H1 (cell line): ENCODE data around the gene PPP1R13B. TPM values are rescaled to one million over a fixed set of nuclear protein-coding genes. Genes with fewer than 3 reads are reported as not detected.
A peak's percentile ranks its signal among the peaks of the same experiment; 100 is the strongest.

Experiments used
- CTCF ChIA-PET: fragments of 300-600 bp; sonication (Branson Sonifier 250); formaldehyde crosslinking; loops from one replicate; lab custom pipeline; 2021; ENCODE audit not compliant: partially characterized antibody; lab: Charles Lee
- POLR2A ChIA-PET: fragments of 300-600 bp; sonication (Branson Sonifier 250); formaldehyde crosslinking; loops from one replicate; lab custom pipeline; 2021; ENCODE audit warnings: inconsistent platforms; ENCODE audit not compliant: partially characterized antibody; lab: Charles Lee
- DNase-seq, 2 experiments: peaks; one replicate each; pipeline versions ENCODE4 v3.0.0 to v3.0.0-alpha.2; 2010 to 2022; ENCODE audit warnings: low spot score in 2 of 2, low read depth in 1 of 2, mixed read lengths in 1 of 2
- FAIRE-seq: peaks from 2 replicates; lab custom pipeline; 2011; peaks lifted over from hg19 to GRCh38; lab: Jason Lieb, UNC
- H2AFZ ChIP-seq: 2 replicates; pipeline ENCODE4 v1.8.1; 2012; ENCODE audit warnings: low read length, inconsistent platforms
- H2AK5ac ChIP-seq: 2 replicates; pipeline ENCODE4 v1.6.1; 2013; ENCODE audit warnings: low read depth, low read length
- H2BK120ac ChIP-seq: replicated peaks from 2 replicates; pipeline ENCODE3; 2013; ENCODE audit warnings: low read depth, low read length, inconsistent platforms
- H2BK12ac ChIP-seq: 2 replicates; pipeline ENCODE4 v1.6.1; 2013; ENCODE audit warnings: low read depth, low read length
- H2BK15ac ChIP-seq: 2 replicates; pipeline ENCODE4 v1.6.1; 2013; ENCODE audit warnings: low read length
- H2BK20ac ChIP-seq: 2 replicates; pipeline ENCODE4 v1.6.1; 2013; ENCODE audit warnings: low read length
- H2BK5ac ChIP-seq: 2 replicates; pipeline ENCODE4 v1.6.1; 2013; ENCODE audit warnings: low read depth, low read length
- H3K14ac ChIP-seq: 2 replicates; pipeline ENCODE4 v1.6.1; 2013; ENCODE audit warnings: inconsistent platforms; ENCODE audit not compliant: insufficient read length
- H3K18ac ChIP-seq: 2 replicates; pipeline ENCODE4 v1.6.1; 2013; ENCODE audit warnings: low read length; ENCODE audit errors: extremely low read depth
- H3K23ac ChIP-seq: 2 replicates; pipeline ENCODE4 v1.6.1; 2013; ENCODE audit warnings: inconsistent platforms; ENCODE audit not compliant: insufficient read length
- H3K23me2 ChIP-seq: 2 replicates; pipeline ENCODE4 v1.6.1; 2013; ENCODE audit warnings: low read depth, low read length
- H3K27ac ChIP-seq: 2 replicates; pipeline ENCODE4 v1.6.1; 2011; ENCODE audit warnings: low read depth, low read length, inconsistent platforms
- H3K27me3 ChIP-seq, 4 experiments: replicated peaks in 1 of 4; 1 replicate in 1 of 4; 2 replicates in 3 of 4; pipeline versions ENCODE4 v1.6.1 to v1.8.1; 2011 to 2013; ENCODE audit warnings: low read length in 3 of 4, mild to moderate bottlenecking in 3 of 4, inconsistent platforms in 2 of 4, mixed read lengths in 2 of 4, moderate library complexity in 1 of 4; ENCODE audit not compliant: control insufficient read depth in 3 of 4, insufficient read depth in 3 of 4; ENCODE audit errors: extremely low read depth in 1 of 4
- H3K36me3 ChIP-seq, 4 experiments: 2 replicates each; pipeline versions ENCODE4 v1.6.1 to v1.8.1; 2011 to 2013; ENCODE audit warnings: mild to moderate bottlenecking in 4 of 4, low read length in 3 of 4, moderate library complexity in 2 of 4, control low read depth in 1 of 4, inconsistent platforms in 1 of 4; ENCODE audit not compliant: insufficient read depth in 4 of 4, control insufficient read depth in 2 of 4
- H3K4ac ChIP-seq: replicated peaks from 2 replicates; pipeline ENCODE3; 2013; ENCODE audit warnings: low read length, low read depth, mixed read lengths, inconsistent platforms; ENCODE audit not compliant: insufficient read length
- H3K4me1 ChIP-seq, 4 experiments: replicated peaks in 1 of 4; 1 replicate in 1 of 4; 2 replicates in 3 of 4; pipeline versions ENCODE4 v1.6.1 to v1.8.1; 2011 to 2013; ENCODE audit warnings: low read length in 3 of 4, inconsistent platforms in 2 of 4, mixed read lengths in 1 of 4; ENCODE audit not compliant: insufficient read depth in 4 of 4, control insufficient read depth in 3 of 4
- H3K4me2 ChIP-seq, 2 experiments: 2 replicates each; pipeline versions ENCODE4 v1.6.1 to v1.8.1; 2011 to 2013; ENCODE audit warnings: low read depth in 2 of 2, low read length in 2 of 2, control low read depth in 1 of 2, inconsistent platforms in 1 of 2, mild to moderate bottlenecking in 1 of 2; ENCODE audit not compliant: insufficient read depth in 1 of 2
- H3K4me3 ChIP-seq, 4 experiments: fragments of 200-600, 300-600 bp in 1 of 4; sonication (generic), shearing (Covaris generic), sonication (Bioruptor Twin) in 1 of 4; 2 replicates each; pipeline versions ENCODE4 v1.5.1 to v1.8.1; 2011 to 2016; ENCODE audit warnings: low read length in 4 of 4, low read depth in 3 of 4, control low read depth in 2 of 4, inconsistent platforms in 2 of 4, mild to moderate bottlenecking in 2 of 4, mixed read lengths in 1 of 4, moderate library complexity in 1 of 4; ENCODE audit not compliant: insufficient read depth in 2 of 4; ENCODE audit errors: extremely low read depth in 1 of 4
- H3K56ac ChIP-seq: replicated peaks from 2 replicates; pipeline ENCODE3; 2013; ENCODE audit warnings: low read depth, mild to moderate bottlenecking, mixed read lengths, low read length, inconsistent platforms; ENCODE audit not compliant: insufficient read length
- H3K79me1 ChIP-seq: 2 replicates; pipeline ENCODE4 v1.6.1; 2013; ENCODE audit warnings: low read depth, low read length, control low read depth
- H3K79me2 ChIP-seq, 2 experiments: 2 replicates each; pipeline versions ENCODE4 v1.6.1 to v1.8.1; 2012 to 2013; ENCODE audit warnings: low read length in 2 of 2, mild to moderate bottlenecking in 2 of 2, inconsistent platforms in 1 of 2; ENCODE audit not compliant: insufficient read depth in 2 of 2, control insufficient read depth in 1 of 2
- H3K9ac ChIP-seq, 4 experiments: replicated peaks in 1 of 4; 1 replicate in 1 of 4; 2 replicates in 3 of 4; pipeline versions ENCODE4 v1.6.1 to v1.8.1; 2011 to 2013; ENCODE audit warnings: low read depth in 3 of 4, low read length in 3 of 4, control low read depth in 2 of 4, mild to moderate bottlenecking in 2 of 4, moderate library complexity in 2 of 4, inconsistent platforms in 1 of 4; ENCODE audit errors: extremely low read depth in 1 of 4
- H3K9me3 ChIP-seq, 2 experiments: 2 replicates each; pipeline versions ENCODE4 v1.6.1 to v1.8.1; 2012 to 2013; ENCODE audit warnings: mild to moderate bottlenecking in 2 of 2, moderate library complexity in 2 of 2, control low read depth in 1 of 2, inconsistent platforms in 1 of 2, low read depth in 1 of 2, low read length in 1 of 2, mixed read lengths in 1 of 2; ENCODE audit not compliant: insufficient read depth in 2 of 2
- H4K20me1 ChIP-seq, 2 experiments: replicated peaks in 1 of 2; 2 replicates each; pipeline versions ENCODE3 to v1.8.1; 2011 to 2013; ENCODE audit warnings: inconsistent platforms in 2 of 2, low read length in 2 of 2, mild to moderate bottlenecking in 1 of 2; ENCODE audit not compliant: insufficient read depth in 2 of 2, control insufficient read depth in 1 of 2
- H4K5ac ChIP-seq: 2 replicates; pipeline ENCODE4 v1.6.1; 2013; ENCODE audit warnings: low read length, low read depth, mixed read lengths, inconsistent platforms; ENCODE audit not compliant: insufficient read length
- H4K8ac ChIP-seq: 2 replicates; pipeline ENCODE4 v1.8.0; 2013; ENCODE audit warnings: mild to moderate bottlenecking, moderate library complexity, low read length, inconsistent platforms; ENCODE audit not compliant: insufficient read depth; ENCODE audit errors: extremely low read depth
- H4K91ac ChIP-seq: replicated peaks from 2 replicates; pipeline ENCODE3; 2013; ENCODE audit warnings: low read length, mixed read lengths, inconsistent platforms; ENCODE audit not compliant: insufficient read length
- BACH1 ChIP-seq: IDR thresholded peaks from 2 replicates; pipeline ENCODE4 v1.6.1; 2012; ENCODE audit warnings: low read length, improper control_type of control experiment
- KDM5A ChIP-seq: fragments of 200-600 bp; IDR thresholded peaks from 2 replicates; pipeline ENCODE4 v1.7.1; 2012; ENCODE audit warnings: mild to moderate bottlenecking, low read length, inconsistent platforms, mixed read lengths
- NANOG ChIP-seq: IDR thresholded peaks from 2 replicates; pipeline ENCODE4 v1.6.1; 2011; ENCODE audit warnings: low read length, low read depth, mild to moderate bottlenecking, inconsistent platforms; ENCODE audit not compliant: insufficient read depth, poor library complexity, severe bottlenecking
- NRF1 ChIP-seq: IDR thresholded peaks from 2 replicates; pipeline ENCODE4 v1.6.1; 2011; ENCODE audit warnings: mild to moderate bottlenecking, low read depth, low read length, improper control_type of control experiment
- SUZ12 ChIP-seq: fragments of 200-600 bp; sonication (generic); IDR thresholded peaks from 2 replicates; pipeline ENCODE4 v1.6.1; 2012; ENCODE audit warnings: mild to moderate bottlenecking, inconsistent platforms, low read length, moderate library complexity, mixed read lengths
- WGBS, 2 experiments: shearing (Covaris generic) in 1 of 2; methylation state at CpG; one replicate each; pipeline versions ENCODE4 v1.1.6 to v1.1.7; 2013 to 2015; ENCODE audit warnings: low lambda C conversion rate in 2 of 2, mixed read lengths in 2 of 2, inconsistent platforms in 1 of 2, low coverage in 1 of 2, missing lambda C conversion rate in 1 of 2; ENCODE audit not compliant: insufficient replicate concordance in 2 of 2, insufficient coverage in 1 of 2, insufficient read length in 1 of 2; ENCODE audit errors: extremely low coverage in 1 of 2, missing lambda C conversion rate in 1 of 2; 5-methylcytosine and 5-hydroxymethylcytosine counted together
- polyA plus RNA-seq, 7 experiments: library from polyadenylated mRNA; depleted of rRNA in 3 of 7; stranded (reverse) in 5 of 7; unstranded in 2 of 7; fragments of >200 nt in 5 of 7; fragments of 200-250 nt in 2 of 7; gene quantifications; 1 replicate in 5 of 7; 2 replicates in 1 of 7; 4 replicates in 1 of 7; pipeline versions ENCODE4 v1.2.1 to v1.2.3, GENCODE V29; 2011 to 2013; ENCODE audit warnings: missing spikeins in 2 of 7, mixed read lengths in 2 of 7
- total RNA-seq: library from RNA; stranded (reverse); fragmentation: NEBNext Ultra II Directional; extraction: Animal tissue kit (Norgen Biotek cat#: 25700); gene quantifications from 2 replicates; pipeline ENCODE4 v1.2.1, GENCODE V29; 2021
- TF ChIP-seq, protein P1 (sequence below): IDR thresholded peaks from 2 replicates; pipeline ENCODE4 v1.6.1; 2012; ENCODE audit warnings: inconsistent platforms

The PPP1R13B gene
- total and polyA plus RNA-seq, 2 of the 8 experiments (the other 6 are each of a cell fraction or from before 2014, with no cell fraction given): 2.6 to 8.9 TPM

GRCh38 chr14:103867523-103867953, 20.2 kb upstream of the PPP1R13B start:
- Histone ChIP-seq H3K79me1 (no peaks in the 10 kb centered on the region), H4K20me1 (no peaks in the 10 kb centered on the region), H4K91ac (no peak overlapping the region), H3K27me3 (no peaks in the 10 kb centered on the region; a peak in 1 of 7 replicates), H3K4me2 (no peak overlapping the region), H2BK120ac (no peak overlapping the region), H3K36me3 (no peaks in the 10 kb centered on the region), H4K5ac (no peak overlapping the region), H3K27ac (no peak overlapping the region), H3K79me2 (no peaks in the 10 kb centered on the region), H3K23me2 (peaks cover 2% of the 10 kb centered on the region; the same call in 1 of the 2 replicates), H3K18ac (0 out of 2 replicates have a peak overlapping the region, but pooled peaks have one; percentile 32), H2BK5ac (no peak overlapping the region), H3K9ac (no peak overlapping the region), H3K4me1 (peaks cover under 1 to 10% (median 7%) of the 10 kb centered on the region in 4 experiments), H2AK5ac (no peak overlapping the region), H3K9me3 (no peaks in the 10 kb centered on the region), H2AFZ (peak overlapping the region; percentile 35; the same call in 1 of the 2 replicates), H3K23ac (no peak overlapping the region), H2BK15ac (0 out of 2 replicates have a peak overlapping the region, but pooled peaks have one; percentile 81), H2BK12ac (no peak overlapping the region), H3K14ac (no peak overlapping the region), H2BK20ac (no peak overlapping the region), H3K56ac (no peak overlapping the region), H3K4ac (no peak overlapping the region), H4K8ac (no peak overlapping the region), H3K4me3 (no peak overlapping the region)
- CTCF ChIA-PET: interaction anchor here (0.9 to 3.6 kb wide), 8 partner anchors 9 to 60 kb away, joined by 3 to 16 read pairs (median 4); no protein-coding TSS in a partner anchor
- POLR2A ChIA-PET: interaction anchor here (0.7 to 1.5 kb wide), 3 partner anchors 11 to 50 kb away, joined by 3 to 4 read pairs (median 4); no protein-coding TSS in a partner anchor
- peak in 1 of 2 experiments; percentile 50 for DNase-seq
- no peak for FAIRE-seq
- 70% methylated on average over 10 of the region's 10 CpGs; no CpG with 5 or more reads in 1 of the 2 experiments for WGBS, 2 experiments
- TF ChIP-seq, protein P1, sequence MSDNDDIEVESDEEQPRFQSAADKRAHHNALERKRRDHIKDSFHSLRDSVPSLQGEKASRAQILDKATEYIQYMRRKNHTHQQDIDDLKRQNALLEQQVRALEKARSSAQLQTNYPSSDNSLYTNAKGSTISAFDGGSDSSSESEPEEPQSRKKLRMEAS: no peak
- TF ChIP-seq KDM5A: no peak
- TF ChIP-seq NRF1: no peak
- no peak for TF ChIP-seq BACH1
- TF ChIP-seq SUZ12: no peak
- no peak for TF ChIP-seq NANOG
